CD4-positive, alpha-beta T cell treated with Interleukin-17A for 4 hours (primary cell): ENCODE data around the gene TUBA4A.
"Not testable (repeated sequence)": the region's sequence is repeated elsewhere in the genome, so short reads cannot be mapped to it uniquely, and the experiment has no call there.

Experiments used
- DNase-seq: peaks from one replicate; pipeline ENCODE4 v3.0.0-alpha.2; 2020; ENCODE audit warnings: mixed read lengths

TUBA4A gene

GRCh38 chr2:219266886-219267285 lies 13.2 kb upstream of the TUBA4A start:
- DNase-seq = no peak

GRCh38 chr2:219266232-219266631 lies 12.5 kb upstream of the TUBA4A start:
- no peak for DNase-seq

DNA sequence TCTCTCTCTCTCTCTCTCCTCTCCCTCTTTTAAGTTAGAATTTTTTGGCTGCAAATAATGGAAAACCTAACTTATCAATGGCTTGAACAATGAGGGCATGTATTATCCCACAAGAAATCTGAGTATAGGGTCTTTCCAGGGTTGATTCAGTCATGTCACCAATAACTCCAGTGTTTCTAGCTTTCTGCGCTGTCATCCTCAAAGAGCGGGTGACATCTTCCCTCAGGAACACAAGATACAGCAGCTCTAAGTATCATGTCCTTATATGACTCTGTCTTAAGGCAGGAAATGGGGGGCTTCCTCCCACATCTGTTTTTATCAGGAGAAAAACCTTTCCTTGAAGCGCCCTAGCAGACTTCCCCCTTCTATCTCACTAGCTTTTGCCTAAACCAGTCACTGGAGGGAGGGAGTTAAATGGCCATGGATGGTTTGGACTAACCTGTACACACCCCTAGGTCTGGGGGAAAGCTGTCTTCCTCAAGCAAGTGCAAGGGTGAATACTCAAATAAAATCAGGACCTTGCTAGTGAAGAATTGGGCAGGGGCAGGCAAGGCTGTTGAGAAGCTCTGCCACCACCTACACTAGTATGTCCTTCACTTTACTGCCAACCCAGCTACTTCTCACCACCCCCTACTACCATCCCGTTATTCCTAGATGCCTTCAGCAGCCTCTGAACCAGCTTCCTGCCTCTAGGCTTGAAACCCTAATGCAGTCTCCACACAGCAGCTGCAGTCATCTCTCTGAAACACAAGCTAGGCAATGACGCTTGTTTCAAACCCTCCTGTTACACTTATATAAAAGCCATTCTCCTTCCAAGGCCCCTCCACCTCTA lies 7.5 kb upstream of the TUBA4A start:
- no peak for DNase-seq

DNA sequence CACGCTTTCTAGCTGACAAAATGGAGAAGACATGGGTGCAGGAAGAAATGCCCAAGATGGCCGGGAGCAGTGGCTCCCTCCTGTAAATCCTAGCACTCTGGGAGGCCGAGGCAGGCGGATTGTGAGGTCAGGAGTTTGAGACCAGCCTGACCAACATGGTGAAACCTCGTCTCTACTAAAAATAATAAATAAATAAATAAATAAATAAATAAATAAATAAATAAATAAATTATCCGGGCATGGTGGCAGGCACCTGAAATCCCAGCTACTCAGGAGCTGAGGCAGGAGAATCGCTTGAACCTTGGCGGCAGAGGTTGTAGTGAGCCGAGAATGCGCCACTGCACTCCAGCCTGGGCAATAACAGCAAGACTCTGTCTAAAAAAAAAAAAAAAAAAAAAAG lies 5.2 kb upstream of the TUBA4A start:
- DNase-seq = not testable (repeated sequence)

GRCh38 chr2:219254590-219255201 lies 978 bp upstream of the TUBA4A start:
- peak; percentile 38 for DNase-seq

DNA sequence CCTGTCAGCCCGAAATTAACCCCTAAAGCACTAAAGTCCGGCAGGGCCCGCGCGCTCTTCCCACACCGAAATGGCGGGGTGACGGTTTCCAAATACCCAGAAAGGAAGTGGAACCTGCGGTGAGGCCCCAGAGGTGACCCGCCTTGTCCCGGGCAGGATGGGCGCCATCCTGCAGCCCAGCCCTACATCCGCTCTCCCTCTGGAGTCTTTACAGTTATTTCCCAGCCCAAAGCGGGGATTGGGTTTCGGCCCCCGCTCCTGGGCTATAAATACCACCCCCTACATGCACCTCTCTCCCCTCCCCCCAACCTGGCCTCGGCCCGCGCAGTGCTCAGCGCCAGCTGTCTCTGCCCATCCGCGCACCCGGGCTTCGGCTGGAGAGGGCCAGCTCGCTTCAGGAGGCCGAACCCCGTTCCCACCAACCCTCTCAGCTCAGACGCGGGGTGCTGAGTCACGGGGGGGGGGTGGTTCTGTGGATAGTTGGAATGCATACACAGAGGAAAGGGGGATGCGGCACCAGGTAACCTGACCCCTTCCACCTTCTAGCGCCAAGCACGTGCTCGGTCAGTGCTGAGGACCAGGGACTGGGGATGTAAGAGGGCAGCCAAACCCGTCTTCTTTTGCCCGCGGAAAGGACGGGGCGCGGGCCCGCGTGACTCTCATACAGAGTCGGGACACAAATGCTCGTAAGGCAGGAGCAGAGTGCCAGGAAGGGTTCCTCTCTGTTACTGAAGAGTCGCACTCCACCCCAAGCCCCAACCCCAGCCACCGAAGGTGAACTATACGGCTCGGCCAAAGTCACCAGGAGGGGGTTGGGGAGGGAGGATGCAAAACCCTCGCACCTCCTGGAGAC lies 592 bp downstream of the TUBA4A start, which contains the start of gene TUBA4B:
TSS of gene TUBA4B (plus strand) at position 344 of the 853 bp plus-strand sequence. CDS start at position 509, 165 bp downstream.
- peak; percentile 57 for DNase-seq

GRCh38 chr2:219252570-219252899 lies 1.2 kb downstream of the TUBA4A start:
- DNase-seq = peak; percentile 58

DNA sequence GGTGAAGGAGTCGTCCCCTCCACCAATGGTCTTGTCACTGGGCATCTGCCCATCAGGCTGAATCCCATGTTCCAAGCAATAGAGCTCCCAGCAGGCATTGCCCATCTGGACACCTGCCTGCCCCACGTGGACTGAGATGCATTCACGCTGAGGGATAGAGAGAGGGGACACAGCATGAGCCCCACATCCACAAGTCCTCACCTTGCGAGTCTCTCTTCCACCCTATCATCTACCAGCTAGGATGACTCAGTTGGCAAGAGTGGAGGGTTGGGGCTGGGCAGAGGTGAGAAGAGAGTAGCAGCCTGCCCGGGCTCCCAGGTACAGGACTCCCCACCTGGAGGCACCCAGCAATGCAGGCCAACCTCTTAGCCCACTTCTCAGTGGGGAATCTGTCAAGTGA lies 1.6 kb downstream of the TUBA4A start:
- peak; percentile 65 for DNase-seq

DNA sequence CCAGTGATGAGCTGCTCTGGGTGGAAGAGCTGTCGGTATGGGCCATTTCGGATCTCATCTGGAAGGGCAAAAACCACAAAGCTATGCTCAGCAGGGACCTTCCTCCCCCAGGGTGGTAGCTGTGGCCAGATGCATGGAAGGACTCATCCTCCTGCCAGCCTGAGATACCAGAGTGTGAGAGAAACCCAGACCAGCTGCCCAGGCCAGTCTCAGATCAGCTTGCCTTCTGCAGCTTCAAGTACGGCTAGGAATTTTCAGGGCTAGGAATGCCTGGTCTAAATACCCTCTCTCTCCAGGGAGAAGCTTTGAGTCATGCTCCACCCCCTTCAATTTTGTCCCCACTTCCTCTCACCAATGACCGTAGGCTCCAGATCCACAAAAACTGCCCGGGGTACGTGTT lies 2.1 kb downstream of the TUBA4A start:
- no peak for DNase-seq

- DNase-seq = peak; percentile 15
Measured at GRCh38 chr2:219250049-219250781, 3.5 kb downstream of the TUBA4A start.

DNA sequence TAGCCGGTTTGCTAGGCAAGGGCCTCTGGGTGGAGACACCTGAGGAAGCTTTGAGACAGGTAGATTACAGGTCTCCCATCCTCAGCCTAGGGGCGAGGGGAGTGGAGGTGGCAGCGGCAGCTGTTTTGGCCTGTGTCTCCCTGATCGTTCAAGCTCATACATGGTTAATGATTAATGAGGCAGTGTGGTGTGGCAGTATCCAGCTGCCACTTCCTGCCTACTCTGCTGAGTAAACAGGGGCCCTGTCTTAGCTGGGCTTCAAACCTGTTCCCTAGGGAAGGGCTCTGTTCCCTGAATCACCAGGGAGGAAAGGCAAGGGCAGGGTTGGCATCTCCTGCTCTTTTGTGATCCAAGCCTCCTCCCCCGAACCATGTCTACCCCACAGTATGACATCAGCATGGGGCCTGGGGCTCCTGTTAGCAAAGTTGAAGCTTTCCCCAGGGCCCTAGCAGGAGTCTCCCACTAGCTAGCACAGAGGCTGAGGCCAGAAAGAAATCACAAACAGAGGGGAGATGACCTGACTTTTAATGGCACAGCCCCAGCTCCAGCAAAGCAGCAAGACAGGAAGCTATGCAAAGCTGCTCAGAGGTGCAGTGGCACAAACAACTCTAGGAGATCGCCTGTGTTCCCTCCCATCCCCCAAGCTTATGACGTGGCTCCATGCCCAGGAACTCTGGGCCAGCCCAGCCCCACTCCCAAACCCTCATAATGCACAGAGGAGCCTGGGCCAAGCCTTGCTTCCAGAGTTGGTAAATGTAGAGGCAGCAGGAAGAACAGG lies 4.3 kb downstream of the TUBA4A start:
- peak; percentile 87 for DNase-seq

- DNase-seq = no peak
Measured at GRCh38 chr2:219248845-219249202, 4.9 kb downstream of the TUBA4A start.

- peak; percentile 80 for DNase-seq
Measured at GRCh38 chr2:219247678-219248642, 5.8 kb downstream of the TUBA4A start.

- no peak for DNase-seq
Measured at GRCh38 chr2:219246559-219246958, 7.2 kb downstream of the TUBA4A start.

DNA sequence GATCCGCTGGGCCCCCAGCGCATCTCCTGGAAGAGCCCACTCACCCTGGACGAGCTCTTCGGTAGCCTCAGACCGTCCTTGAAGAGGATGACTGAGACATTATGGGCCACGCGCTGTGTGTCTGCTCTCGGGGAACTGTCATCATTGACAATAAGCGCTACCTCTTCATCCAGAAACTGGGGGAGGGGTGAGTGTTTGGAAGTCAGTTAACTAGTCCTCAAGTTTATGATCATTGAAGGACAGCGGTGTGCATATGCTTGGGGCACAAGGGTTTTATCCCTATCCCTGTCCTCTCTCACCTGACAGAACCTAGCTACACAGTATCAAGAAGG lies 7.9 kb downstream of the TUBA4A start:
- peak; percentile 20 for DNase-seq

DNA sequence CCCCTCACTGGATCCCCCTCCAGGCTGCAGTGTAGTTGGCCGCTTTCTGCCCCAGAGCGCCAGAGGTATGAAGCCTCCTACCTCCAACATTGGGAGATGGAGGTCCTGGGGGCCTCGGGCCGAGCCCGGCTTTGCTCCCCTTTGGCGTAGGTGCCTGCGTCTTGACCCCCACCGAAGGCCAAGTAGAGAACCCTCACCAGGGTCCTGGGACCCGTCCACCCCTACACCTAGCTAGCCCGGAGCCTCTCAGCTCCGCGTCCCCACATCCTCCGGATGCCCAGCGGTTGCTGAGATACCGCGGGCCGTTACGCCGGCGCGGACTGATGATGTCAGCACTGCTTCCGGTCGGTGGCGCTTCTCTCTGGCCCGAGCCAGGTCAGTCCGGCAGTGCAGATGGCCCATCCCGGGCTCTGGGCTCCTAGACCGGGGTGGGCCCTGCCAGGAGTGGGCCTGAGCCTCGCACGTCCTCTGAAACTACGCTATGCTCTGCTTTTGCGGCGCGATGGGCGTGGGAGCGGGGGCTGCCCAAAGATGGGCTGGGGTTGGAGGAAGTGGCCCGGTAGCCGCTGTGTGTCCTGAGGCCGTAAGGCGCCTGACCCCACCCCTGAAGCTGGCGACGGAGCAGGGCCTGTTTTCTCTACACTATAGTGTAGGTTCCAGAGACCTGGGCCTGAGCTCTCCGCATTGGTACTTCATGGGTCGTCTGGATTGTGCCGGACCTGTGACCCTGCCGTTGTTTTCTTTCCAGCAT lies 8.4 kb downstream of the TUBA4A start, which contains the start of the genes GLB1L and STK16:
TSS of gene GLB1L (minus strand) at position 297 of the 751 bp plus-strand sequence. CDS start 1,871 bp downstream, outside the sequence.
TSS of gene STK16 (plus strand) at position 332 of the 751 bp plus-strand sequence. CDS start 521 bp downstream, outside the sequence.
- peak; percentile 89 for DNase-seq

GRCh38 chr2:219244789-219245147 lies 8.9 kb downstream of the TUBA4A start:
- no peak for DNase-seq

GRCh38 chr2:219243291-219243761 lies 10.4 kb downstream of the TUBA4A start:
- DNase-seq = no peak

DNA sequence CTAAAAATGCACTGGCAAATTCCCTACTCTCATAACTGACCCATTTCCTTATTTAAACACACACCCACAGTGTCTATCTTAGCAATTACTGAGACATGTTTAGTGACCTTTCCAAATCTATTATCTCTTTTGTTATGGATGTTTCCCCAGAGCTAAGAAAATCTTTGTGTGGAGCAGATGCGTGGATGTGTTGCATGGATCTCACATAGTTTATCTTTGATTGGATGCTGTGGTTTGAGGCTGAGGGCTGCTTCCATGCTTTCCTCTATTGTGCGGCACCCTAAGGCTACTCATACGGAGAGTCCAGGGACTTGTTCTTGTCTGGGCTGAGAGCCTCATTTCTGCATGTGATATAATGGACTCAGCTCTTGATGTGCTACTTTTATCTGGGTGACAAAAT lies 19.4 kb downstream of the TUBA4A start:
- DNase-seq = no peak

GRCh38 chr2:219230059-219230540 lies 23.6 kb downstream of the TUBA4A start:
- DNase-seq = peak; percentile 58
